ENCODE data around the gene ARL5C.
"Not testable (repeated sequence)": the region's sequence is repeated elsewhere in the genome, so short reads cannot be mapped to it uniquely, and the experiment has no call there.

The ARL5C gene

DNA sequence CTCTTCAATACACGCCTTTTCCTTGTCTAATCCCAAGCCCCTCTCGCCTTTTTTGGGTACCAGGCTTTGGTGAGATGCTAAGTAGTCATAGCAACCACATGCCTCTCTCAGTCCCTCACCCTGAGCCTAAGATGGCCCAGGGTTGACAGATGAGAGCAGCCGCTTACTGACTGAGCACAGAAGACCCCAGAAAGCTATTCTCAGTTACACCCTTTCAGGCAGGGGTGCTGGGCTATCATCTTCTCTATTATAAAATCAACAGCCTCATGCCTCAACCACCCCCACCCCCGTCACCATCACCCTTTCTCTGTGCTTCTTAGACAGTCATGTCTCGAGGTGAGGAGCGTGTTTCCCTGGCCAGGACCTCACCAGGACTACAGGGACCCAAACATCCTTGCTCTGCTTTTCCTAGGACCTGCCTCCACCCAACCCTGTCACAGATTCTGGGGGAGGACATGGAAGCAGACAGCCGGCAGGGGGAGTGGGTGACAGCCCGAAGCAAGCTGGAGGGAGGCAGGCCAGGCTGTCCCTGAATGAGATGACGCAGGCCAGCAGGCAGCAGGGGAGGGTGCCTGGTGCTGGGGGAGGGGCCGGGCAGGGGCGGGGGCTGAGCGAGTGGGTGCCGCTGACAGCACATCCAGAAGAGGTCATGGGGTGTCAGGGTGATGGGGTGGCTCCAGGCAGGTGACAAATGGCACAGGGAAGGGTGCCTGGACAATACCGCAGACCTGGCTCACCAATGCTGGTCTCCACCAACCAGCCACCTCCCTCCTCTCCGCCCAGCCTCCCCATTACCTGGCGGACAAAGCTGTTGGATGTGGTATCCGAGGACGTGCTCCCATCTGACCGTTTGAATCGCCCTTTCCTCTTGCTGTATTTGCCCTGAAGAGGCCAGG, 28.4 kb upstream of the ARL5C start:
- no peak for DNase-seq (ENCODE audit: low read depth)

DNA sequence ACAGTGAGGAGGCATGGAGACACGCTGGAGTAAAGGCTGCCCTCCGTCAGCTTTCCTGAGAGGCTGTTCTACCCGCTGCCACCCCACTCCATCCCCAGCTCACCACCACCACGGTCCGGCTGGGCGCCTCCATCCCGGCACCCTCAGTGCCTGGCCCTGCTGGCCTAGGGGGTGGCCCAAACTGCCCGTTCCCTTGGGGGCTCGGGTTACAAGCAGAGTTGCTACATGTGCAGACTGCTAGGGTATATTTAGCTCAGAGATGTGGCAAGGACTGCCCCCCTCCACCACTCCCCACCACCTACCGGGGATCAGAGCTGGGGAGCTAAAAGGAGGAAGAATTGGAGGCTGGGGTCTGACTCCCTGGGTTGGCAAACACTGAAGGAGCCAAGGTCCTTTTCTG, 27.4 kb upstream of the ARL5C start:
- DNase-seq (ENCODE audit: low read depth): no peak

DNA sequence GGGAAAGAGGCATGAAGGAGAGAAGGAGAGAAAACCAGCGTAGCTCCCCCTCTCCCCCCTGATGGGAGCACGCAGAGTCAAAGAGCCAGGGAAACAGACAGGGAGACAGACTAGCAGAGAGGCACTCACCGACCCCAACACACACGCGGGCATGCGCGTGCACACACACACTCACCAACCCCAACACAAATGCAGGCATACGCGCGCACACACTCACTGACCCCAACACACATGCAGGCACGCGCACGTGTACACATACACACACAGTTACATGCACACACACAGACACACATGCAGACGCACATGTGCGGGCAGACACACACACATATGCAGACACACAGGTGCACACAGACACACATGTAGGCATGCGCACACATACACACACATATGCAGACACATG, 26.9 kb upstream of the ARL5C start:
- no peak for DNase-seq (ENCODE audit: low read depth)

DNA sequence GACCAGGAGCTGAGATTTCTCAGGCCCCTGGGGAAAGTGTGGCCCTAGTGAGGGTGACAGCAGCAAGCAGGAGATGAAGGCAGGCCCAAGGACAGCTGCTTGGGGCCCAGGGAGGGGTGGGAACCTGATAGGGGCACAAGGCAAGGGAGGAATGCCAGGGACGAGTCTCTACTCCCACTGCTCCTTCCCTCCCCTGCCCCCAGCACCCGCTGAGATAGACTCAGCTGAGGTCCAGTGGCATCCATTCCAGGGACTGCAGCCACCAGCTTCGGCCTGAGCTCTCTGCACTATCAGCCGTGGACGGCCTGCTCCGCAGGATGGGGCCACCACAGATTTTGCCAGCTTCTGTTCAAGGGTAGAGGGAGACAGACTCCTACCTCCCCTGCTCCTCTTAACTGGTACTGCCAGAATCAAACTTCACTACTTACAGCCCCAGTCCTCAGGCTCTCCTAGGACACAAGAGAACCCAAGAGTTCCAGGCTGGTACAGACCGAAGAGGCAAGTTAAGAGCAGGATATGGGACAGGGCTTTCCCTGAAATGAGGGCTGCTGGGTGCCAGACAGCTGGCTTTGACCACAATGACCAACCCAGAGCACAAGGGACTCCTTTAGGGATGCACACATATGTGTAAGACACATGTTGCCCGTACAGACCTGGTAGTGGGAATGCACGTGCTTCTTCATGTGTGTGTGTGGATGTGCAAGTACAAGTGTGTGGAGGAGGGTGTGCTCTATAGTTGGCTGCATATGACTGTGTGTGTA, 26.0 kb upstream of the ARL5C start:
- no peak for DNase-seq (ENCODE audit: low read depth)

DNA sequence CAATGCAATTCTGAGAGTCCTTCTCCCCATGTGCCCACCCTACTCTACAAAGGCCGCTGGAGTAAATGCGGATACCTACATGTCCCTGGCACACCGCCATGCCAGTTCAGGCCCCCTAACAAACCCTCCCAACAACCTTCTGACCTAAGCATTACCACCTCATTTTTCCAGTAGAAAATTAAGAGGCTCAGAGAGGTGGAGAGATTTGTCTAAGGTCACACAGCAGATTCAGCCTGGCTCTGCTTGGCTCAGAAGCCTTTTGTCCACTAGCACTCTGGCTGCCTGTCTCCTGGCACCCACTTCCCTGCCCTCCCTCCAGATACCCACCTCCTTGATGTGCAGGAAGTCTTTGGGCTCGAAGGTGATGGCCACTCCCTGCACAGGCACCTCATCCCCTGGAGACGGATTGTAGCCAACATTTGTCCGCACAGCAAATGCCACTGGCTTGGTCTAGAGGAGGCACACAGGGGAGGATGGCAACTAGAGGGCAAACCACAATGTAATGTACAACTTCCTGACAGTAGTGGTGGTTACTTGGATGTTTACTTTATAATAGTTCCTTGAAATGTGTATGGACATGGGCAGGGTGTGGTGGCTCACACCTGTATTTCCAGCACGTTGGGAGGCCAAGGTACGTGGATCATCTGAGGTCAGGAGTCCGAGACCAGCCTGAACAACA, 21.3 kb upstream of the ARL5C start:
- DNase-seq (ENCODE audit: low read depth): no peak

DNA sequence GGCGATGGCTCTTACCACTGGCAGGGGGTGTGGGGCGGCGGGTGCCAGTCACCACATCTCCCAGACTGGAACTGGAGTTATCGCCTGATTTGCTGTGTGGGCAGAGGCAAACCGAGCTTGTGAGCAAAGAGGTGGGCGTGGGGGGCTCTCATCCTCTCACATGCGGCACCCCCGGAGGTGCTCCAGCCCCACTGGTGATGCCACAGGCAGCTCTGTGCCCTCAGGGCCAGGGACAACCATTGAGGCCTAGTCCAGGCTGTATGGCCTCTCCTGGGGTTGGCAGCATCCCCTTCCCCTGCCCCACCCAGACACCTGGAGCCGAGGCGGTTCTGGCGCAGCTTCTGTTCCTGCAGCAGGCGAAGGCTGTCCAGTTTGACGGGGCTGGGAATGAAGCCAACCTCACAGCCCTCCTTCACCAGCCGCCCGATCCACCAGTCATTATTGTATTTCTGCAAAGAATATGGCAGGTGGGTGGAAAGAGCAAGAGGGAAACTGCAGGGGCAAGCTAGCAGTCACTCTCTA, 20.6 kb upstream of the ARL5C start:
- DNase-seq (ENCODE audit: low read depth): no peak

DNA sequence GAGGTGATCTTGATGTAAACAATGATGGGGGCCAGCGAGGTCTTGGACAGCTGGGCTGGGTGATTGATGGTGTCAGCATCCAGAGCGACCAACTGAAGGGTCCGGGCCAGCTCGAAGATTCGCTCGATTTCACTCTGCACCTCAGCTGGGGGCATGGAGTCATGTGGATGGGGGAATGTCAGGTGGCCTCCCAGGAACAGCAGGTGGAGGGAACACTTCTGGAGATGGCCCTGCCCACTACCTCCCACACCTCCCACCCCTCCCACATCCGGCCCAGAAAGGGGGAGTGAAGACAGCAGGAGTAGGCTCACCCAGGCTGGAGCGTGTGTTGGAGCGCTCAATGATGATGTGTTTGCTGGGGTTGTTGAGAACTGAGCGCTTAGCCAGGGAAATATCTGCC, 17.8 kb upstream of the ARL5C start:
- DNase-seq (ENCODE audit: low read depth): no peak

DNA sequence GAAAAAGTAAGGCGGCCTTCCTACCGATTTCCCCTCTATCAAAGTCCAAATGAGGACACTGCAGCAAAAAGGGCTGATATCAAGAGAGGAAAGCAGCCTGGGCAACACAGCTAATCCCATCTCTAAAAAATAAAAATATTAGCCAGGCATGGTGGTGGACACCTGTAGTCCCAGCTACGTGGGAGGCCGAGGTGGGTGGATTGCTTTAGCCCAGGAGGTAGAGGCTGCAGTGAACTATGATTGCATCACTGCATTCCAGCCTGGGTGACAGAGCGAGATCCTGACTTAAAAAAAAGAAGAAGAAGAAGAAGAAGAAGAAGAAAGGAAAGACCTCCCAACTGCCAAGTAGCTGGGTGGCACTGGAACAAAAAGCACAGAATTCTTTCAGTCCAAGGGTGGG, 17.1 kb upstream of the ARL5C start:
- no peak for DNase-seq (ENCODE audit: low read depth)

DNA sequence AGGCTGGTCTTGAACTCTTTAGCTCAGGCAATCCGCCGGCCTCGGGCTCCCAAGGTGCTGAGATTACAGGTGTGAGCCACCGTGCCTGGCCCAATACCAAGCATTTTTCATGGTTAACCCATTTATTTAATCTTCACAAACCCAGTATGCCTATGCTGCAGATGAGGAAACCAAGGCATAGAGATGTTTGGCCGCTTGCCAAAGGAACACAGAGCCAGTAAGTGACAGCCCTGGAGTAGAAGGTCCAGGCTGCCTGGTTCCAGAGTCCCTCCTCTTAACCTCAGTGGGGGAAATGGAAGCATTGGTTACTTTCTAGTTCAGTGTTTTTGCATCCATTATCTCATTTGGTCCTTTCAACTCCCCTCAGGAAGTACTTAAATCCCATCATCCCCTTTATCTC, 15.3 kb upstream of the ARL5C start:
- no peak for DNase-seq (ENCODE audit: low read depth)

DNA sequence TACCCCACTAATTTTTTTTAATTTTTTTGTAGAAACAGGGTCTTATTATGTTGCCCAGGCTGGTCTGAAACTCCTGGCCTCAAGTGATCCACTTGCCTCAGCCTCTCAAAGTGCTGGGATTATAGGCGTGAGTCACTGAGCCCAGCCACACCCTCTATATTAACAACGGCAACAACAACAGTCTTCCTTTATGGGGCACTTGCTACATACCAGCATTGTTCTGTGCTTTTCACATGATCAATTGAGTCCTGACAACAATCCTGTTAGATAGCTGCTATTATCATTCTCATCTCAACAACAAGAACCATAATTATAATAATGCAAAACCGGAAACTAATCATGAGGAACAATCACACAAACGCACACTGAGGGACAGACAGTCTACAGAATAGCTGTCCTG, 12.6 kb upstream of the ARL5C start:
- no peak for DNase-seq (ENCODE audit: low read depth)

DNA sequence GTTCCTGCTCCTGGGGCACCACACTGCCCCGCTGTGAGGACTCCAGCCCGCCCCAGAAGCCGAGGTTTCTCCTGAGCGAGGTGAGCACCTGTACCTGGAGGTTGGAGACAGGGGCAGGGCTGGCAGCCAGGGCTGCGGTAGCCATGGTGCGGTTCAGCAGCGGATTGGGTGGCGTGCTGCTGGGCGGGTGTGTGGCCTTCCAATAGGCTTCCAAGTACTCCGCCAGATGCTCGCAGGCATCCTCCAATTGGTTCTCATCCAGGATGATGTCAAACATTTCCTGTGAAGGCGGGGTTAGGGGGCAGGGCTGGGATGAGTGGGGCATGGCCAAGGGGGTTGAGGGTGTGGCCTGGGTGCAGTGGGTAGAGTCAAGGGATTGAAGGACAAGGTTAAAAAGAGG, 11.3 kb upstream of the ARL5C start:
- DNase-seq (ENCODE audit: low read depth): no peak

DNA sequence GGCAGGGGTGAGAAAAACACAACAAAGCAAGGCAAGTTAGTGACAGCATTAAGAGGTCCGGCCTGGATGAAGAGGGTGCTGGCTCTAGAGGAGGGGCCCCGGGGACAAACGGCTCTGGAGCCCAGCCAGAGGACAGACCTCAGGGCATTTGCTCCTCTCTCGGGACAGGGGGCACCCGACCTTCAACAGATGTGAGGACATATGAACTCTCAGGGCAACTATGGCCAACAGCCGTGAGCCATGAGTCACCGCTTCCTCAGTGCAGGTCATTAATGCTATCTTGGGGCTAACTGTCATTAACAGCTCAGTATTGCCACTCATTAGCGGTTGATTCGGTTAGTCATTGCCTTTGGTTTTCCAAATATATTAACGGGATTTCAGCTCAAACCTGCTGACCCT, 9.7 kb upstream of the ARL5C start:
- DNase-seq (ENCODE audit: low read depth): no peak

DNA sequence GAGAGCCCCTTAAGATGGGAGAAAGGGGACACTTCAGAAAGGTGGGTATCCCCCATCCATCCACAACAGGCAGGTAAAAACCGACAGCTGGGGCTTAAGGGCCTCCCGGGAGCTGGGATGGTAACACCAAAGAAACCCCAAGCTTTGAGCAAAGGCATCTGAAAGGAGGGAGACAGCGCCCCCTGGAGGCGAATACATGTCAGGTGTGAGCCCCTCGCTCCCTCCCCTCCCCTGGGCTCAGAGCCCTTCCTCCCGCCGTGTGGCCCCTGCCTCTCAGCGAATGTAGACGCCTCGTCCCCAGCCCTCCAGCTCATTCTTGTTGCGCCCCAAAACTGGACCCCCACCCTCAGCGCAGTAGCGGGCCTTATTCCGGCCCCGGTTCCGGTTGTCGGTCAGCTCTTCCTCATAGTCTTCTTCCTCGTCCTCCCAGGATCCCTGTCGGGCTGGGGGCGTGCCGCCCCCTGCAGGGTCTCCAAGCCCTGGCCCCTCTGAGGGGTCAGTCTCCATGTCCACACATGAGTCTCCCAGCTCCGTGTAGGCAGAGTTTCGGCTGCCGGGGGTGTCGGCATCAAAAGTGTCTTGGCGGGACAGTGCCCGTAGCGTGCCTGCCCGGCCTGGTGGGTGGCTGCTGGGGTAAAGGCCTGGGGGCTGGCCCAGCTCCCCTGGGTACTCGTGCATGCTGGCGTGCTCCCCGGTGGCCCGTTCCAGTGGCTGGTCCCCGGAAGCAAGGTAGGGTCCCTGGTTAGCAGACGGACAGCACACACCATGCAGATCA, 9.1 kb upstream of the ARL5C start:
- peak; percentile 82 for DNase-seq (ENCODE audit: low read depth)

DNA sequence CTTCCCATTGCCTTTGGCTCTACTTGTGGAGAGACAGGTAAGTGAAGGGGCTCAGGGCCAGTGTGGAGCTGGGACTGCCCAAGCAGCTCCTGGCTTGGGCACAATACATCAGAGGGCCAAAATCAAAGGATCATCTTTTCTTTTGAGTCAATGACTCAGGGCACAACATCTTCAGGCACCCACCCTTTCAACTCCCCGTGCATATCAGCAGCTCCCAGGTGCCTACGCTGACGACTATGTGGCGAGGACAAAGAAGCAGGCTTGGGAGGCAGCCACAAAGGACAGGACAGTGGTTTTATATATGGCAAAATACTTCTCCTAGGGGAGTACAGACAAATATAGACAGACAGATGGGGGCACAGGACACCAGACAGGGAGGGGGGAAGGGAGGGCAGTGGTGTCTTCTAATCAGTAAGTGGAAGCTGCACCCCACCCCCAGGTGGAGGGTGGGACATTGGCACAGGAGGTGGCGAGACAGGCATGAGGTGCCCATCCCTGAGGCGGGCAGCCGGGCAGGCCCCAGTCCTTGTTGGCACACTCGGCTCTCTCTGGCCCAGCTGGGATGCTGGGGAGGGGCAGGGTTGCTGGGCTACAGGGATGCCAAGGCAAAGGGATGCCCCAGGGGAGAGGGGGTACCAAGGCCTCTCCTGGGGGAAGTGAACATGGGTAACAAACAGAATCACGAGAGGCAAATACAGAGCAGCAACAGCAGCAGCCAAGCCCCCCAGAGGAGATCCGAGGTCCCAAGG, 7.7 kb upstream of the ARL5C start:
- DNase-seq (ENCODE audit: low read depth): no peak

DNA sequence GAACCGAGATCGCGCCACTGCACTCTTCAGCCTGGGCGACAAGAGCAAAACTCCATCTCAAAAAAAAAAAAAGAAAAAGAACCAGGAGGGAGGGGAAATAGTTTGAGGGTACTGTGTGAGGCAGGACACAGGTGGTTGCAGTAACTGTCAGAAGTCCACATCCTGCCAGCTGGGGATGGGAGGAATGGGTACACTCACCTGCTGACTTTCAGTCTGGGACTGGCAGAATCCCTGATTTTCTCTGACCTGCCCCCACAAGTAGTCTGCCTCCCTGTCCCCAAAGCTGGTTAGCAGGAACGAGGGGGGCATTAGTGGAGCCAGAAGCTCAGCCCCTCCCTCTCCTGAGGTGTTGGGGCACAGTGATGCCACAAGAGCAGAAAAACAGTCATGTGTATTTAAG, 7.1 kb upstream of the ARL5C start:
- no peak for DNase-seq (ENCODE audit: low read depth)

DNA sequence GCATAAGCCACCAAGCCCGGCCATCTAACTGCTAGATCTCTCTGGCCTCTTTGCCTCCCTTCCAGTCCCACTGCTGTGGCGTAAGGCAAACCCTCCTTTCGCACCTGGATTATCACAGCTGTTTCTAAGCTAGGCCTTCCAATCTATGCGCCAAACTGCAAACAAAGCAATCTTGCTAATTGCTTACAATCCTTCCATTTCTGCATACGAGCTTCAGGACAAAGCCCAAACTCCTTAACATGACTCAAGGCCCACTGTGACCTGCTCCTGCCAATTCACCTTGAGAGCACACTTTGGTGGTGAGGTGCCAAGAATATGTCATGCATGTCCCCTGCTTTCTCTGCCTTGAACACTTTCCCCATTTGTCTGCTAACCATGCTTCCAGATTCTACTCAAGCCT, 6.0 kb upstream of the ARL5C start:
- DNase-seq (ENCODE audit: low read depth): no peak

DNA sequence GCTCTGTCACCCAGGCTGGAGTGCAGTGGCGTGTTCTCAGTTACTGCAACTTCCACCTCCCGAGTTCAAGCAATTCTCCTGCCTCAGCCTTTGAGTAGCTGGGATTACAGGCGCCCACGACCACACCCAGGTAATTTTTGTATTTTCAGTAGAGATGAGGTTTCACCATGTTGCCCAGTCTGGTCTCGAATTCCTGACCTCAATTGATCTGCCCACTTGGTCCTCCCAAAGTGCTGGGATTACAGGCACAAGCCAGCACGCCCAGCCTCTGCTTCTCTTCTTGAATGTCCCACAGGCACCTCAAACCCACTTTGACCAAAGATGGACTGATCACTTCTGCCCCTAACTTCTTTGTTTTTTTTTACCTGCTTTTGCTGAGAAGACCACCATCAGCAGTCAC, 4.6 kb upstream of the ARL5C start:
- DNase-seq (ENCODE audit: low read depth): no peak

DNA sequence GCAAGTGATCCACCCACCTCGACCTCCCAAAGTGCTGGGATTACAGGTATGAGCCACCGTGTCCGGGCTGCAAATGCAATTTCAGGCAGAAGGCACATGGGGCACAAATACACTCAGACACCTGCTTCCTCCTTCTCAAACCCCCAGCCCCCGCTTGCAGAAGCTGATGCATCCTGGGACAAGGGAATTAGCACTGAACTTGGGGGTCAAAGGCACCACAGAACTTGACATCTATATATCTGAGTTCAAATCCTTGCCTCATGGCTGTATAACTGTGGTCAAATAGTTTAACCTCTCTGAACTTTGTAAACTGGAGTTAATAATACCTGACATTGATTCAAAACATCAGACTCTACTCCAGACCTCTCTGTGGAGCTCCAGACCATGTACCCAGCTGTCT, 4.1 kb upstream of the ARL5C start:
- DNase-seq (ENCODE audit: low read depth): no peak

DNA sequence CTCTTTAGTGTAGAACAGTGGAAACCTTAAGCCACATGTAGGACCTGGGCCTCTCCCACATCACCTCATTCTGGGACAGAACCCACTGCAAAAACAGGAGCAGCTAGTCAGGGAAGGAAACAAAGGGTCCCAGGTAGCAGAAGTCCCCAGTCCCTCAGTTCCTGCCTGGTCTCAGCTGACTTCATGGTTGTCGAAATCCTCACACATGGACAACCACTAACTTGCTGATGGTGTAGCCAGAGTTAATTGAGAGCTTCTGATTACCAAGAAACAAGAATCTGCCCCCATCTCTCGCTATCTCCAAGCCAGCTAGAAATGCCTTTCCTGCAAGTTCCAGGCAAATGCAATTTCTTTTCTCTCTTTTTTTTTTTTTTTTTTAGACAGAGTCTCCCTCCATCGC, 3.6 kb upstream of the ARL5C start:
- no peak for DNase-seq (ENCODE audit: low read depth)

DNA sequence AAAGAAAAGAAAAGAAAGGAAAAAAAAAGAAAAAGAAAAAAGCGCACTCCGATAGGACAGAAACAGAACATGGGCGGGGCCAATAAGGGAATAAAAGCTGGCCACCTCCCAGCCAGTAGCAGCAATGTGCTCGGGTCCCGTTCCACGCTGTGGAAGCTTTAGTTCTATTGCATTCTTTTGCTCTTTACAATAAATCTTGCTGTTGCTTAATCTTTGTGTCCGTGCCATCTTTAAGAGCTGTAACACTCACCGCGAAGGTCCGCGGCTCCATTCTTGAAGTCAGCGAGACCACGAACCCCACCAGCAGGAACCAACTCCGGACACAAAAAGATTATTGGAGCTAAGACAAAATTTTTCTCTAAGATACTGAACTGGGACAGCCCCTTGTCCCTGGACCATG, 3.1 kb upstream of the ARL5C start:
- no peak for DNase-seq (ENCODE audit: low read depth)

DNA sequence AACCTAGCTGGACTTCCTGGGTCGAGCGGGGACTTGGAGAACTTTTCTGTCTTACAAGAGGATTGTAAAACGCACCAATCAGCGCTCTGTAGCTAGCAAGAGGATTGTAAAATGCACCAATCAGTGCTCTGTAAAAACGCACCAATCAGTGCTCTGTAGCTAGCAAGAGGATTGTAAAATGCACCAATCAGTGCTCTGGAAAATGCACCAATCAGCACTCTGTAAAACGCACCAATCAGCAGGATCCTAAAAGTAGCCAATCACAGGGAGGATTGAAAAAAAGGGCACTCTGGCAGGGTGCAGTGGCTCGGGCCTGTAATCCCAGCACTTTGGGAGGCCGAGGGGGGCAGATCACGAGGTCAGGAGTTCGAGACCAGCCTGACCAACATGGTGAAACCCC, 2.5 kb upstream of the ARL5C start:
- DNase-seq (ENCODE audit: low read depth): not testable (repeated sequence)
